ENCODE measurements around the gene ZDHHC12. TPM values are rescaled to one million over a fixed set of nuclear protein-coding genes. Genes with fewer than 3 reads are reported as not detected.
A peak's percentile ranks its signal among the peaks of the same experiment; 100 is the strongest.

ZDHHC12 gene
- total RNA-seq, 1 experiment from 2014 or later, result 29.3 TPM

GRCh38 chr9:128735373-128735772, 11.4 kb upstream of the ZDHHC12 start:
- no peaks in the 10 kb centered on the region for H4K20me1 ChIP-seq (ENCODE audit: insufficient read depth, low read depth, low read length)
- DNase-seq, result no peak
- H3K27ac ChIP-seq (ENCODE audit: low read length), result no peak overlapping the region
- H3K4me1 ChIP-seq (ENCODE audit: low read length), result no peaks in the 10 kb centered on the region
- no peaks in the 10 kb centered on the region for H3K9me2 ChIP-seq (replicated peaks; ENCODE audit: insufficient read depth, low read length)
- H3K27me3 ChIP-seq (ENCODE audit: low read length), result no peaks in the 10 kb centered on the region
- H3K4me3 ChIP-seq (ENCODE audit: low read length), result no peak overlapping the region
- no peaks in the 10 kb centered on the region for H3K79me2 ChIP-seq (ENCODE audit: low read length)
- no peaks in the 10 kb centered on the region for H3K36me3 ChIP-seq (ENCODE audit: insufficient read depth, low read length)
- H3K9ac ChIP-seq (ENCODE audit: low read length), result no peak overlapping the region
- no peaks in the 10 kb centered on the region for H3K9me3 ChIP-seq (ENCODE audit: low read length)
- H3K4me2 ChIP-seq (ENCODE audit: low read depth, low read length, poor library complexity, severe bottlenecking), result no peak overlapping the region
- no peak overlapping the region for H2AFZ ChIP-seq (ENCODE audit: low read length)

DNA sequence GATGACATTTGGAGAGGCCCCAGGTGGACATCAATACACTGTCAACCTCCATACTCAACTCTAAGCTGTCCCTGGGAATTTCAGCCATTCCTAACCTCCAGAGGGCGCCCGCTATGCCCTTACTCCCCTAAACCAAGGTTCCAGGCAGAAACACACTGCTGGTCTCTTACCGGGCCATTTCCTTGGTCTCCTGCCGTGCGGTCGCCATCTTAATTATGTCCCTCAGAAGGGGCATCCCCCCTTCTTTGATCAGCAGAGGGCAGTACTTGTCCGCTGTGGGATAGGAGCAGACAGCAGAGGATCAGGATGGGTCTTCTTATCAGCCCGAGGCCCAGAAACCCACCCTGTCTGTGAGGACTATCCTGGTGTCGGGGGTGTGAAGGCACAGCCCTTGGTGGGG, 9.3 kb upstream of the ZDHHC12 start:
- no peak overlapping the region for H3K4me3 ChIP-seq (ENCODE audit: low read length)
- no peak overlapping the region for H3K9ac ChIP-seq (ENCODE audit: low read length)
- H3K27me3 ChIP-seq (ENCODE audit: low read length), result no peaks in the 10 kb centered on the region
- H3K79me2 ChIP-seq (ENCODE audit: low read length), result no peaks in the 10 kb centered on the region
- H3K4me1 ChIP-seq (ENCODE audit: low read length), result no peaks in the 10 kb centered on the region
- H3K4me2 ChIP-seq (ENCODE audit: low read depth, low read length, poor library complexity, severe bottlenecking), result no peak overlapping the region
- DNase-seq, result peak; percentile 68
- no peaks in the 10 kb centered on the region for H3K9me2 ChIP-seq (replicated peaks; ENCODE audit: insufficient read depth, low read length)
- no peak overlapping the region for H3K27ac ChIP-seq (ENCODE audit: low read length)
- H3K36me3 ChIP-seq (ENCODE audit: insufficient read depth, low read length), result no peaks in the 10 kb centered on the region
- H2AFZ ChIP-seq (ENCODE audit: low read length), result no peak overlapping the region
- no peaks in the 10 kb centered on the region for H4K20me1 ChIP-seq (ENCODE audit: insufficient read depth, low read depth, low read length)
- H3K9me3 ChIP-seq (ENCODE audit: low read length), result no peaks in the 10 kb centered on the region

GRCh38 chr9:128732576-128732975, 8.6 kb upstream of the ZDHHC12 start:
- no peak overlapping the region for H3K9ac ChIP-seq (ENCODE audit: low read length)
- no peaks in the 10 kb centered on the region for H3K9me3 ChIP-seq (ENCODE audit: low read length)
- H3K79me2 ChIP-seq (ENCODE audit: low read length), result no peaks in the 10 kb centered on the region
- no peak overlapping the region for H3K27ac ChIP-seq (ENCODE audit: low read length)
- no peak overlapping the region for H2AFZ ChIP-seq (ENCODE audit: low read length)
- no peak for DNase-seq
- no peak overlapping the region for H3K4me3 ChIP-seq (ENCODE audit: low read length)
- H3K4me1 ChIP-seq (ENCODE audit: low read length), result no peaks in the 10 kb centered on the region
- H4K20me1 ChIP-seq (ENCODE audit: insufficient read depth, low read depth, low read length), result no peaks in the 10 kb centered on the region
- H3K4me2 ChIP-seq (ENCODE audit: low read depth, low read length, poor library complexity, severe bottlenecking), result no peak overlapping the region
- H3K36me3 ChIP-seq (ENCODE audit: insufficient read depth, low read length), result no peaks in the 10 kb centered on the region
- H3K27me3 ChIP-seq (ENCODE audit: low read length), result no peaks in the 10 kb centered on the region
- no peaks in the 10 kb centered on the region for H3K9me2 ChIP-seq (replicated peaks; ENCODE audit: insufficient read depth, low read length)

GRCh38 chr9:128731691-128732090, 7.8 kb upstream of the ZDHHC12 start:
- Histone ChIP-seq H3K27ac (ENCODE audit: low read length) (no peak overlapping the region), H2AFZ (ENCODE audit: low read length) (no peak overlapping the region)

GRCh38 chr9:128731093-128731492, 7.2 kb upstream of the ZDHHC12 start:
- Histone ChIP-seq H4K20me1 (ENCODE audit: insufficient read depth, low read depth, low read length) (no peaks in the 10 kb centered on the region), H3K27me3 (ENCODE audit: low read length) (no peaks in the 10 kb centered on the region), H3K36me3 (ENCODE audit: insufficient read depth, low read length) (no peaks in the 10 kb centered on the region), H3K4me1 (ENCODE audit: low read length) (no peaks in the 10 kb centered on the region), H3K9me3 (ENCODE audit: low read length) (no peaks in the 10 kb centered on the region), H3K4me3 (ENCODE audit: low read length) (no peak overlapping the region), H2AFZ (ENCODE audit: low read length) (no peak overlapping the region), H3K9ac (ENCODE audit: low read length) (no peak overlapping the region), H3K27ac (ENCODE audit: low read length) (no peak overlapping the region), H3K9me2 (replicated peaks; ENCODE audit: insufficient read depth, low read length) (no peaks in the 10 kb centered on the region), H3K79me2 (ENCODE audit: low read length) (no peaks in the 10 kb centered on the region), H3K4me2 (ENCODE audit: low read depth, low read length, poor library complexity, severe bottlenecking) (no peak overlapping the region)
- DNase-seq, result no peak

More at GRCh38 chr9:128731691-128732090, 7.8 kb upstream of the ZDHHC12 start:
- H4K20me1 ChIP-seq (ENCODE audit: insufficient read depth, low read depth, low read length), result no peaks in the 10 kb centered on the region
- H3K9me3 ChIP-seq (ENCODE audit: low read length), result no peaks in the 10 kb centered on the region
- no peak overlapping the region for H3K4me3 ChIP-seq (ENCODE audit: low read length)
- DNase-seq, result no peak
- no peaks in the 10 kb centered on the region for H3K79me2 ChIP-seq (ENCODE audit: low read length)
- no peak overlapping the region for H3K4me2 ChIP-seq (ENCODE audit: low read depth, low read length, poor library complexity, severe bottlenecking)
- H3K9ac ChIP-seq (ENCODE audit: low read length), result no peak overlapping the region
- H3K4me1 ChIP-seq (ENCODE audit: low read length), result no peaks in the 10 kb centered on the region
- H3K9me2 ChIP-seq (replicated peaks; ENCODE audit: insufficient read depth, low read length), result no peaks in the 10 kb centered on the region
- H3K27me3 ChIP-seq (ENCODE audit: low read length), result no peaks in the 10 kb centered on the region
- no peaks in the 10 kb centered on the region for H3K36me3 ChIP-seq (ENCODE audit: insufficient read depth, low read length)

DNA sequence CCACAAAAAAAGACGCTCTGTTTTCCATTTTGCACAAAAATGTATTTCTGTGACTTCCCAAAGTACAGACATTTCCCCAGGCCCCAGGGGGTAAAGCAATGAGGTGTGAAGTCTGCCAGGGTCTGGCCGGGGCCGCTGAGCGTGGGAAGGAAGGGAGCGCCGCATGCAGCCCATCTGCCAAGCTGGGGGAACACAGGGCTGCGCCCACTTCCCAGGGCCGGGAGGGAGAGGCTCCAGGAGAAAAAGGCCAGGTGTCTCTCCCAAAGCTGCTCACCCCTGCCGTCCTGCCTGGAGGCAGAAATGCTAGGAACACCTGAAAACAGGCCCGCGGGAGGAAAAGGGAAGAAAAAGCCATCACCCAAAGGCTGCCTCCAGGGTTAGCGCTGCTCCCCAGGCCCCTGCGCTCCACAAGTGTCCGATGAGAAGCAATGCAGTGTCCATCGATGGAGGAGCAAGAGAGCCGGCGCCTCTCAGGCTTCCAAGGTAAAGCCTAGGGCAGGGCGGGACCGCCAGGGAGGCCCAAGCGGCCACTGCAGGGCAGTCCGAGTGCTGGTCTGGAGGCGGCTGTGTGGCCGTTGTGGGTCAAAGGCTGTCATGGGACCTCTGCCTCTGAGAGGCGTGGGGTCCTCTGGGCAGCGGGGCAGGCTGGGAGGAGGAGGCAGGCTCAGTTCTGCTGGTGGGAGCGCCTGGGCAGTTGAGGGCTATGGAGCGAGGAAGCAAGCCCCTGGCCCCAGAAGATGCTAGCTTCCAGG, 6.0 kb upstream of the ZDHHC12 start:
- Histone ChIP-seq H3K27ac (ENCODE audit: low read length) (no peak overlapping the region), H3K27me3 (ENCODE audit: low read length) (no peaks in the 10 kb centered on the region), H3K9me2 (replicated peaks; ENCODE audit: insufficient read depth, low read length) (no peaks in the 10 kb centered on the region), H2AFZ (ENCODE audit: low read length) (no peak overlapping the region), H3K4me2 (ENCODE audit: low read depth, low read length, poor library complexity, severe bottlenecking) (no peak overlapping the region), H3K36me3 (ENCODE audit: insufficient read depth, low read length) (no peaks in the 10 kb centered on the region), H3K9ac (ENCODE audit: low read length) (no peak overlapping the region), H3K4me1 (ENCODE audit: low read length) (peaks cover 3% of the 10 kb centered on the region), H3K79me2 (ENCODE audit: low read length) (no peaks in the 10 kb centered on the region), H3K4me3 (ENCODE audit: low read length) (no peak overlapping the region), H3K9me3 (ENCODE audit: low read length) (no peaks in the 10 kb centered on the region), H4K20me1 (ENCODE audit: insufficient read depth, low read depth, low read length) (no peaks in the 10 kb centered on the region)
- DNase-seq, result no peak

GRCh38 chr9:128729302-128729701, 5.4 kb upstream of the ZDHHC12 start:
- DNase-seq, result no peak
- H3K9me2 ChIP-seq (replicated peaks; ENCODE audit: insufficient read depth, low read length), result no peaks in the 10 kb centered on the region
- H3K36me3 ChIP-seq (ENCODE audit: insufficient read depth, low read length), result no peaks in the 10 kb centered on the region
- no peak overlapping the region for H3K4me2 ChIP-seq (ENCODE audit: low read depth, low read length, poor library complexity, severe bottlenecking)
- H3K27ac ChIP-seq (ENCODE audit: low read length), result no peak overlapping the region
- peaks cover 9% of the 10 kb centered on the region for H3K4me1 ChIP-seq (ENCODE audit: low read length)
- no peak overlapping the region for H3K9ac ChIP-seq (ENCODE audit: low read length)
- H3K79me2 ChIP-seq (ENCODE audit: low read length), result no peaks in the 10 kb centered on the region
- no peaks in the 10 kb centered on the region for H4K20me1 ChIP-seq (ENCODE audit: insufficient read depth, low read depth, low read length)
- no peaks in the 10 kb centered on the region for H3K27me3 ChIP-seq (ENCODE audit: low read length)
- H3K9me3 ChIP-seq (ENCODE audit: low read length), result no peaks in the 10 kb centered on the region
- H3K4me3 ChIP-seq (ENCODE audit: low read length), result no peak overlapping the region
- H2AFZ ChIP-seq (ENCODE audit: low read length), result no peak overlapping the region

DNA sequence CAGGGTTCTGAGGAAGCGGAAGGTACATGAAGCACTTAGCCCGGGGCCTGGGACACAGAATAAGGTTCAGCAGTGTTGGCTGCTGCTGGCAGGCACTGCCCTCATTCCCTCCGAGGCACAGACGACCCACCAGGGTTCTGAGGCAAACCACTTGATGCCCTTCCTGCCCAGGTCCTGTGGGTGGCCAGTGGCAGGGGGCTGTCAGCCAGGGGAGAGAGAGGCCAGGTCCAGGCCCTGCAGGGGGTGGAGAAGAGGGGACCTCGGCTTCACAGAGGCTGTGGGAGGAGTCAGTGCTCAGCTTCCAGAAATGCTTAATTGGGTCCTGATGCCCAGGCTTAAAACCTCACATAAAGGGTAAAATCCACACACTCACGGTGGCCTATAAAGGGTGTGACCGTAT, 4.4 kb upstream of the ZDHHC12 start:
- H2AFZ ChIP-seq (ENCODE audit: low read length), result no peak overlapping the region
- peaks cover 6% of the 10 kb centered on the region for H3K79me2 ChIP-seq (ENCODE audit: low read length)
- H3K4me3 ChIP-seq (ENCODE audit: low read length), result no peak overlapping the region
- no peak overlapping the region for H3K27ac ChIP-seq (ENCODE audit: low read length)
- no peaks in the 10 kb centered on the region for H4K20me1 ChIP-seq (ENCODE audit: insufficient read depth, low read depth, low read length)
- no peak overlapping the region for H3K9ac ChIP-seq (ENCODE audit: low read length)
- no peaks in the 10 kb centered on the region for H3K9me3 ChIP-seq (ENCODE audit: low read length)
- H3K9me2 ChIP-seq (replicated peaks; ENCODE audit: insufficient read depth, low read length), result no peaks in the 10 kb centered on the region
- H3K27me3 ChIP-seq (ENCODE audit: low read length), result no peaks in the 10 kb centered on the region
- peaks cover 10% of the 10 kb centered on the region for H3K4me1 ChIP-seq (ENCODE audit: low read length)
- H3K4me2 ChIP-seq (ENCODE audit: low read depth, low read length, poor library complexity, severe bottlenecking), result no peak overlapping the region
- H3K36me3 ChIP-seq (ENCODE audit: insufficient read depth, low read length), result no peaks in the 10 kb centered on the region
- no peak for DNase-seq
